ENCODE results near the gene SCML1.

Gene SCML1

GRCh38 chrX:17773221-17773876 is 36.1 kb downstream of the SCML1 start:
- H3K9me3 ChIP-seq (replicated peaks in 1 of 2; ENCODE audit: control insufficient read depth in 2 of 2, insufficient read depth in 1 of 2, low read depth in 1 of 2, low read length in 2 of 2) = no peaks in the 10 kb centered on the region
- no peak overlapping the region for H2AFZ ChIP-seq (ENCODE audit: low read length)
- no peak overlapping the region for H2BK15ac ChIP-seq (ENCODE audit: low read length)
- H3K18ac ChIP-seq (ENCODE audit: low read length) = no peak overlapping the region
- no peak overlapping the region for H2BK120ac ChIP-seq (ENCODE audit: low read depth, low read length)
- no peak overlapping the region for H3K4me3 ChIP-seq (ENCODE audit: low read length in 2 of 2)
- H3K4me2 ChIP-seq (ENCODE audit: insufficient read depth, low read length, poor library complexity, severe bottlenecking) = no peak overlapping the region
- no peak overlapping the region for H3K23ac ChIP-seq (ENCODE audit: low read depth, low read length, poor library complexity)
- H2BK12ac ChIP-seq (ENCODE audit: low read length) = no peak overlapping the region
- no peak overlapping the region for H2BK5ac ChIP-seq (ENCODE audit: low read length)
- H3K14ac ChIP-seq (ENCODE audit: low read length) = no peak overlapping the region
- no peaks in the 10 kb centered on the region for H3K4me1 ChIP-seq (ENCODE audit: control insufficient read depth in 2 of 2, insufficient read depth in 1 of 2, low read depth in 1 of 2, low read length in 2 of 2)
- H3K79me1 ChIP-seq (ENCODE audit: low read depth, low read length) = no peaks in the 10 kb centered on the region
- no peak for DNase-seq (ENCODE audit: low spot score)
- H4K8ac ChIP-seq (ENCODE audit: low read depth, low read length) = no peak overlapping the region
- H4K91ac ChIP-seq (ENCODE audit: low read depth, low read length, poor library complexity) = no peak overlapping the region
- no peaks in the 10 kb centered on the region for H3K36me3 ChIP-seq (replicated peaks in 1 of 2; ENCODE audit: control insufficient read depth in 2 of 2, insufficient read depth in 2 of 2, low read length in 2 of 2)
- no peak overlapping the region for H3K4ac ChIP-seq (ENCODE audit: low read length)
- peaks cover 0 to 51% (median 0%) of the 10 kb centered on the region in 3 experiments for H3K27me3 ChIP-seq (ENCODE audit: control insufficient read depth in 3 of 3, insufficient read depth in 3 of 3, low read depth in 1 of 3, low read length in 3 of 3)
- no peak overlapping the region for H3K27ac ChIP-seq (replicated peaks; ENCODE audit: low read length)
- H3K9ac ChIP-seq (ENCODE audit: low read depth, low read length, poor library complexity) = no peak overlapping the region
- no peak overlapping the region for H2AK5ac ChIP-seq (ENCODE audit: low read depth, low read length)
- no CpG with 5 or more reads among the region's 8 CpGs for WGBS, 2 donors (ENCODE audit: extremely low coverage in 2 of 2, insufficient read length in 2 of 2, insufficient replicate concordance in 1 of 2)

- no peak for DNase-seq (ENCODE audit: low spot score)
- H2BK5ac ChIP-seq (ENCODE audit: low read length) = no peak overlapping the region
- H3K4me1 ChIP-seq (ENCODE audit: control insufficient read depth in 2 of 2, insufficient read depth in 1 of 2, low read depth in 1 of 2, low read length in 2 of 2) = no peaks in the 10 kb centered on the region
- no peak overlapping the region for H4K91ac ChIP-seq (ENCODE audit: low read depth, low read length, poor library complexity)
- no peak overlapping the region for H3K4ac ChIP-seq (ENCODE audit: low read length)
- H2AFZ ChIP-seq (ENCODE audit: low read length) = no peak overlapping the region
- H3K4me3 ChIP-seq (ENCODE audit: low read length in 2 of 2) = no peak overlapping the region
- no peak overlapping the region for H3K9ac ChIP-seq (ENCODE audit: low read depth, low read length, poor library complexity)
- H3K9me3 ChIP-seq (replicated peaks in 1 of 2; ENCODE audit: control insufficient read depth in 2 of 2, insufficient read depth in 1 of 2, low read depth in 1 of 2, low read length in 2 of 2) = no peaks in the 10 kb centered on the region
- no peak overlapping the region for H3K4me2 ChIP-seq (ENCODE audit: insufficient read depth, low read length, poor library complexity, severe bottlenecking)
- H3K27ac ChIP-seq (replicated peaks; ENCODE audit: low read length) = no peak overlapping the region
- H4K8ac ChIP-seq (ENCODE audit: low read depth, low read length) = no peak overlapping the region
- no peak overlapping the region for H2AK5ac ChIP-seq (ENCODE audit: low read depth, low read length)
- no peak overlapping the region for H2BK120ac ChIP-seq (ENCODE audit: low read depth, low read length)
- H3K23ac ChIP-seq (ENCODE audit: low read depth, low read length, poor library complexity) = no peak overlapping the region
- H3K18ac ChIP-seq (ENCODE audit: low read length) = no peak overlapping the region
- no peak overlapping the region for H2BK15ac ChIP-seq (ENCODE audit: low read length)
- no peak overlapping the region for H2BK12ac ChIP-seq (ENCODE audit: low read length)
- WGBS, 2 donors (ENCODE audit: extremely low coverage in 2 of 2, insufficient read length in 2 of 2, insufficient replicate concordance in 1 of 2) = no CpG with 5 or more reads among the region's 1 CpG
- no peaks in the 10 kb centered on the region for H3K79me1 ChIP-seq (ENCODE audit: low read depth, low read length)
- H3K27me3 ChIP-seq (ENCODE audit: control insufficient read depth in 3 of 3, insufficient read depth in 3 of 3, low read depth in 1 of 3, low read length in 3 of 3) = peaks cover 0 to 47% (median 0%) of the 10 kb centered on the region in 3 experiments
- H3K36me3 ChIP-seq (replicated peaks in 1 of 2; ENCODE audit: control insufficient read depth in 2 of 2, insufficient read depth in 2 of 2, low read length in 2 of 2) = no peaks in the 10 kb centered on the region
- no peak overlapping the region for H3K14ac ChIP-seq (ENCODE audit: low read length)
These were observed 36.8 kb downstream of the SCML1 start for GRCh38 chrX:17774053-17774452.

DNA sequence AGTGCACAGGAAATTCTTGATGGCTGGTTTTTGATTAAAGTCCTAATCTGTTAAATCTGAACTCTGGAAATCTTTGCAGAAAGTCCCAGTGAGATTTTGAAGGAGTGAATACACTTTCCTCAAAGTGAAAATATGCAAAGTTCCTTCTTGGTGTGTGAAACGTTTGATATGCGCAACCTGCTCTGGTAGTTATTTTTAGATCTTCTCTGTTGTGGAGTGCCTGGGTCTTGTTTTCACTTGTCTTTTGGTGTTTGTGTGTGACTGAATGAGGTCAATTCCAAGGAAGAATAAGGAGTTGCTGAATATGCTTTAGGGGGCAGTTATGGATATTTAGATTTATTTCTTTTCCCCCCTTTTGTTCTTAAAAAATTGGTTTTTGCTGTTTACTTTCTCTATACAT is 41.7 kb downstream of the SCML1 start:
- peaks cover 0 to 5% (median 0%) of the 10 kb centered on the region in 3 experiments for H3K27me3 ChIP-seq (ENCODE audit: control insufficient read depth in 3 of 3, insufficient read depth in 3 of 3, low read depth in 1 of 3, low read length in 3 of 3)
- no peak overlapping the region for H4K8ac ChIP-seq (ENCODE audit: low read depth, low read length)
- H2BK120ac ChIP-seq (ENCODE audit: low read depth, low read length) = no peak overlapping the region
- H3K4me2 ChIP-seq (ENCODE audit: insufficient read depth, low read length, poor library complexity, severe bottlenecking) = no peak overlapping the region
- DNase-seq (ENCODE audit: low spot score) = no peak
- no CpG with 5 or more reads among the region's 2 CpGs for WGBS, 2 donors (ENCODE audit: extremely low coverage in 2 of 2, insufficient read length in 2 of 2, insufficient replicate concordance in 1 of 2)
- no peak overlapping the region for H2BK12ac ChIP-seq (ENCODE audit: low read length)
- no peak overlapping the region for H3K4me3 ChIP-seq (ENCODE audit: low read length in 2 of 2)
- H3K23ac ChIP-seq (ENCODE audit: low read depth, low read length, poor library complexity) = no peak overlapping the region
- H2BK5ac ChIP-seq (ENCODE audit: low read length) = no peak overlapping the region
- no peaks in the 10 kb centered on the region for H3K36me3 ChIP-seq (replicated peaks in 1 of 2; ENCODE audit: control insufficient read depth in 2 of 2, insufficient read depth in 2 of 2, low read length in 2 of 2)
- no peak overlapping the region for H2AK5ac ChIP-seq (ENCODE audit: low read depth, low read length)
- H3K4me1 ChIP-seq (ENCODE audit: control insufficient read depth in 2 of 2, insufficient read depth in 1 of 2, low read depth in 1 of 2, low read length in 2 of 2) = no peaks in the 10 kb centered on the region
- no peak overlapping the region for H3K18ac ChIP-seq (ENCODE audit: low read length)
- H2BK15ac ChIP-seq (ENCODE audit: low read length) = no peak overlapping the region
- no peak overlapping the region for H2AFZ ChIP-seq (ENCODE audit: low read length)
- H3K9ac ChIP-seq (ENCODE audit: low read depth, low read length, poor library complexity) = no peak overlapping the region
- H4K91ac ChIP-seq (ENCODE audit: low read depth, low read length, poor library complexity) = no peak overlapping the region
- H3K14ac ChIP-seq (ENCODE audit: low read length) = no peak overlapping the region
- no peak overlapping the region for H3K27ac ChIP-seq (replicated peaks; ENCODE audit: low read length)
- no peak overlapping the region for H3K4ac ChIP-seq (ENCODE audit: low read length)
- no peaks in the 10 kb centered on the region for H3K9me3 ChIP-seq (replicated peaks in 1 of 2; ENCODE audit: control insufficient read depth in 2 of 2, insufficient read depth in 1 of 2, low read depth in 1 of 2, low read length in 2 of 2)
- H3K79me1 ChIP-seq (ENCODE audit: low read depth, low read length) = no peaks in the 10 kb centered on the region

DNA sequence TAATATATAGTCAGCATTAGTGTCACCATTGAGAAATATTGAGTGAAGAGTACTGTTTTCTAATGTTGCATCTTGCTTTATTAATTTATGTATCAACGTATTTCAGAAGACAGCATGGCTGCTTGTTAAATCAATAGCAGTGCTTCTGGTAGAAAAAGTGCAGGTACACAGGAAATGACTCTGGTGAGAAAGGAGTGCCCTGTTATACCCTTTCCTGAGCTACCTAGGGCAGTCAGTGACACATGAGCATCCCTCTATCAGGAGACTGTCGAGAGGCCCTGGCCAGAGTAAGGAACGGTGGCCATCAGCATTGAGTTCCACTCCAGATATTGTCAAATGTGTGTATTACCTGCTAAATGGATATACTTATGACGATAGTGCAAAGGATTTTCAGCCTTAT is 42.1 kb downstream of the SCML1 start:
- H3K27me3 ChIP-seq (ENCODE audit: control insufficient read depth in 3 of 3, insufficient read depth in 3 of 3, low read depth in 1 of 3, low read length in 3 of 3) = peaks cover 0 to under 1% (median 0%) of the 10 kb centered on the region in 3 experiments
- no peak overlapping the region for H2BK12ac ChIP-seq (ENCODE audit: low read length)
- no peak overlapping the region for H2BK5ac ChIP-seq (ENCODE audit: low read length)
- H3K18ac ChIP-seq (ENCODE audit: low read length) = no peak overlapping the region
- no peak overlapping the region for H2BK120ac ChIP-seq (ENCODE audit: low read depth, low read length)
- no peak for DNase-seq (ENCODE audit: low spot score)
- no peak overlapping the region for H3K14ac ChIP-seq (ENCODE audit: low read length)
- no peaks in the 10 kb centered on the region for H3K9me3 ChIP-seq (replicated peaks in 1 of 2; ENCODE audit: control insufficient read depth in 2 of 2, insufficient read depth in 1 of 2, low read depth in 1 of 2, low read length in 2 of 2)
- H2AK5ac ChIP-seq (ENCODE audit: low read depth, low read length) = no peak overlapping the region
- H3K79me1 ChIP-seq (ENCODE audit: low read depth, low read length) = no peaks in the 10 kb centered on the region
- H2BK15ac ChIP-seq (ENCODE audit: low read length) = no peak overlapping the region
- H3K23ac ChIP-seq (ENCODE audit: low read depth, low read length, poor library complexity) = no peak overlapping the region
- no peak overlapping the region for H2AFZ ChIP-seq (ENCODE audit: low read length)
- no peak overlapping the region for H3K4ac ChIP-seq (ENCODE audit: low read length)
- H3K4me1 ChIP-seq (ENCODE audit: control insufficient read depth in 2 of 2, insufficient read depth in 1 of 2, low read depth in 1 of 2, low read length in 2 of 2) = no peaks in the 10 kb centered on the region
- no peak overlapping the region for H4K8ac ChIP-seq (ENCODE audit: low read depth, low read length)
- H3K4me3 ChIP-seq (ENCODE audit: low read length in 2 of 2) = no peak overlapping the region
- H3K9ac ChIP-seq (ENCODE audit: low read depth, low read length, poor library complexity) = no peak overlapping the region
- no CpG with 5 or more reads among the region's 4 CpGs for WGBS, 2 donors (ENCODE audit: extremely low coverage in 2 of 2, insufficient read length in 2 of 2, insufficient replicate concordance in 1 of 2)
- H4K91ac ChIP-seq (ENCODE audit: low read depth, low read length, poor library complexity) = no peak overlapping the region
- no peak overlapping the region for H3K4me2 ChIP-seq (ENCODE audit: insufficient read depth, low read length, poor library complexity, severe bottlenecking)
- no peaks in the 10 kb centered on the region for H3K36me3 ChIP-seq (replicated peaks in 1 of 2; ENCODE audit: control insufficient read depth in 2 of 2, insufficient read depth in 2 of 2, low read length in 2 of 2)
- no peak overlapping the region for H3K27ac ChIP-seq (replicated peaks; ENCODE audit: low read length)
